ENCODE data around the gene SCRN2.

Gene SCRN2

DNA sequence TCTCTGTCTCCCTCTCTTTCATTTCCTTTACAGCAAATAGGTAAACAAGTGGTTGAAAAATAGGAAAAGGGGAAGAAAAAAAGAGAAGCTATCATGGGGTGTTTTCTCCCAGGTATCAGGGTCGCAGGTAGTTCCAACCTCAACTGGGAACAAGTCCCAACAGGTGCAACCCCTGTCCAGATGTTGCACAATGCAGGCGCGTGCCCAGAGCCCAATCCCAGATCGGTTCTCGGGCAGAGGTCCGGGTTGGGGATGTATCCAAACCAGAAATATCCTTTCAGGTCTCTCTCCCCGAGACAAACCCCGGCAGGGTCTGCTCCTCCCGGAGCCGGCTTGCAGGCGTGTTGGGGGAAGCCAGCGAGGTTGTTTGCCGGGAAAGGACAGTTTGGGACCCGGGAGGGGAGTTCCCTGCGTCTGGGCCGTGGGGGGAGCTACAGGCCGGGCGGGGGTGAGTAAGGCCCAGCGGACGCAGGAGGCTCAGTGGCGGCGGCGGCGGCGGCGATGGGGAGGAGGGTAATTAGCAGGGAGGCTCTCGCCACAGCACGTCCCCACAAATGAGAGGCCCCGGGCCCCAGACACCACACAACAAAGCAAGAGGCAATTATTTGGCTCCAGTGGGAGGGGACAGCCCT lies 31.1 kb upstream of the SCRN2 start:
- DNase-seq (ENCODE audit: low spot score): peak; percentile 77

DNA sequence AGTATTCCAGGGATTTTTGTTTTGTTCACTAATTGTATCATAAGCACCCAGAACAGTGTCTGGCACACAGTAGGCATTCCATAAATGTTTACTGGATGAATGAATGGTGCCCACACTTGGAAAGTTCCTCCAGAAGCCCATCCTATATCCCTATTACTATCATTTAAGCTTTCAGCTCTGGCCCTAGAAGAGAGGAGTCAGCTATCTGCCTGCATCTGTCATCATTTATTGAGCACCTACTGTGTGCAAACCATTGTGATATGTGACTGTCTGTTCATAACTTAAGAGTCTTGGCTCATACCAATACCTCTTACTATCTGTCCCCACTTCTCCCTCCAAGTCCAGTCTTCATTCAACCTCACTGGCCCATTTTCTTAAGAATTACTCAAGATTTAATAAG lies 30.0 kb upstream of the SCRN2 start:
- no peak for DNase-seq (ENCODE audit: low spot score)

DNA sequence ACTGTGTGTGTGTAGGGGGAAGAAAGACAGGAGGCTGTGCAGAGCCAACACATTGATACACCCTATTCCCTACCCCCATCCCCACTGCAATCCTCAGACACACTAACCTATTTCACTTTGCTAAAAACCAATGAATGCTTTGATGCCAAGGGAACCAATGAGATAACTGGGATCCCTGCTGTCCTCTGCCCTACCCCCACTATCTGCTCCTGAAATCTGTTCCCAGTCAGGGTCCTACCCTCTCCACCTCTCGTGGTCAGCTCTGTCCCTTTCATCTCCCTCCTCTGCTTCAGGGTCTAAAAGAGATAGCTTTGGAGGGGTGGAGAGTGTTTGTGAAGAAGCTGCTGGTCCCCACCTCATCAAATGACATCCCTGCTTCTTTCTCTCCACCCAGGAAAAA lies 29.0 kb upstream of the SCRN2 start:
- DNase-seq (ENCODE audit: low spot score): no peak

DNA sequence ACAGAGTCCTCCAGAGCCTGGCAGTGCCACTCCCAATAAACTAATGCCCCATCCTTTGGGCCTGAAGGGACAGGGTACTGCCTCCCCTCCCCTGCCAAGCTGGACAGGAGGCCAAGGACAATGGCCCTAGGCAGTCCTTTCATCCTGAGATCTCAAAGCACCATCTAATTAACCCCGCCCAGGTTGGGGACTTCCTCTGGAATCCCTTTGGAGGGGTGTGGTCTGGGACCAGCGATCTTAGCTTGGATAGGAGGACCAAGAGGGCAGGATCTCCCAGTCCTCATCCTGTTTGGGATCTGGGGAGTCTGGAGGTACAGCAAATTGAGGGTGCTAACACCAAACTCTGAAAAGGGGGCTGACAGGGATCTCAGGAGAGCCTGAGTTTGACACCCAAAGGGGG lies 28.0 kb upstream of the SCRN2 start:
- no peak for DNase-seq (ENCODE audit: low spot score)

DNA sequence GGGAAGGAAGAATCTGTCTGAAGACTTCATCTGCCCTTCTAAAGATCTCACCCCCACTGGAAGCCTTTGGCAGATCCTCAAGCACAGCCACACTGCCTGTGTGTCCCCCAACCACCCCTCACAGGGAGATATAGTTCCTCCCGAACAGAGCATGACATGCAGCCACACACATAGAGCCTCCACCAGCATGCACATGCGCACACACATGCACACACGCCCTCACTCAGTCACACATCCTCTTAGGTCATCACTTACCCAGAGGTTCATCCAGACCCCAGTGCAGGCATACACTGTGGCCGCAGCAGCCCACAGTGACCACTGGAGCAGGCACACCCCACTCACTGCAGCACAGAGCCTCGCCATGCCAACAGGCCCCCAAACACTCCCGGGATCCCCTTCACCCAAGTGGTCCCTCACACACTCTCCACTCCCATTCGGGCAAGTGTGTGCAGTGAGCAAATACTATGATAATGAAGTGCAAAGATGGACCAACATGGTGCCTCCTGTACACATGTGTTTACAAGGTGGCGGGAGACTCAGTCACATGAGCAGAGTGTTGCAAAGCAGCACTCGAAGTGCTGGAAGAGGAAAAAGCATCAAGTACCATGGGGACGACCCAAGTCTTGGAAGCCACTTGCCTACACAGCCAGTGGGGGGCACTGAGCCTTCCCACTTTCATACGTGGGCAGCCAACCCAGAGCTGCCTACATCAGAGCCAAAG lies 26.9 kb upstream of the SCRN2 start:
- DNase-seq (ENCODE audit: low spot score): no peak

DNA sequence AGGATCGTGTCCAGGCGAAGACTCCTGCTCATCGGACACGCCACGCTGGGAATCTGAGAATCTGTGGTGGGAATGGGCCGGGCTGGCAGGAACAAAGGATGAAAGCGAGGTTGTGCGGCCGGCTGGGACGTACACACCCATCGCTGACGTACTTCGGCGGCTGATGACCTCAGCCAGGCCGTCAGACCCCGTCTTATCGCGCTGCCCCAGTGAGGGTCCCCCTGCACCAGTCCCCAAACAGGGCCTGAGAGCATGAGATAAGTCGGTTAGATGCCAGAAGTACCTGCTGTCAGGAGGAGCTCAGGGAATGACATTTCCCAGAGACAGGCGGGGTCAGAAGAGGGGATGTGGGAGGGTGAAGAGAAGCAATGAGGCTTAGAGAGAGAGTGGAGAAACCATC lies 25.9 kb upstream of the SCRN2 start:
- DNase-seq (ENCODE audit: low spot score): no peak

DNA sequence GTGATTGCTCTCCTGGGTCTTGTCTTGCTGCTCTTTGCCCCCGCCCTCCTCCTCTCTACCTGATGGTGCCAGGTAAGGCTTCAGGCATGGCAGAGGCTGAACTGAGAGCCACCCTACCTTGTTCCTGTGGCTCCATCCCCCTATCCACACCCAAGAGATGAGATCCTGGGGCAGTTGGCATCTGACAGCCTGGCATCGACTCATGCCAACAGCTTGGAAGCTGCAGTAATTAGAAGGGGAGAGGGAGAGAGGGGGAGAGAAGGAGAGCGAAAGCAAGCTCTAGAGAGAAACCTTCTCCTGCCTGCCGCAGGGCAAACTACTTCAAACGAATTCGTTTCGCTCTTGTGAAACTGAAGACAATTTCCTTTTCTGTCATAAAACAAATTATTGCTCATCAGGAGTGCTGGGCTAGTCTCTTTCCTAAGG lies 23.7 kb upstream of the SCRN2 start:
- DNase-seq (ENCODE audit: low spot score): no peak

DNA sequence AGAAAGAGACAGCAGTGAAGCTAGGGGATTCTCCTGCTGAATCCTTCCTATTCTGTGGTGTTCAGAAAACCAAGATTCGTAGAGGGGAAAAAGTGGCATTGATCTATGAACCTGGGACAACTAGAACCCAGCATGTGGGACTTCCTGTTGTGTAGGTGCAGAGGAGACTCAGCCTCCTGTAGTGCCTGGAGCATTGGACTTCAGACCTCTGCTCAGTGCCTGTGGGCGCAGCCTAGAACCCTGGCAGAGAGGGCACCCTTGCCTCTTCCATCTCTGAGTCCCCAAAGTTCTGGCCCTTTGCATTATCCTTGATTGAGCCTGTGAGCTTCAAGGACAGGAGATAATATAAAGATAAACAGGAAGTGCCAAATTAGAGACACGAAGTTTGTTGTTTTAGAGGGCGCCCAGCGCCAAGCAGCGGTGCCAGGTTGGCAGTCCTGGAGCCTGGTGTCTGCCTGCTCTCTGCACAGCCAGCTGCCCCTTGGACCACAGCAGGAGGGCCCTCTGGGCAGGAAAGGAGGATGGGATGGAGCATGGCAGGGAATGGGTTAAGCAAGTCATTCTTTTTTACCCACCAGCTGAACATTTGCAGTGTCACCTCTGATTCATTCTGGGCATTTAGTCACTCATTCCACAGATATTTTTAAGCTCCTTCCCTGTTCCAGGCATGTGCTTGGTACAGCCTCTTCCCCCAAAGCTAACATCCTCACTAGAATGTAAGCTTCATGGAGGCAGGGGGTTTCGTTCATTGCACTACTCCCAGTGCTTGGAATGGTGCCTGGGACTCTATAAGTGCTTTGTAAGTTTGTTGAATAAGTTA lies 21.8 kb upstream of the SCRN2 start:
- DNase-seq (ENCODE audit: low spot score): no peak

DNA sequence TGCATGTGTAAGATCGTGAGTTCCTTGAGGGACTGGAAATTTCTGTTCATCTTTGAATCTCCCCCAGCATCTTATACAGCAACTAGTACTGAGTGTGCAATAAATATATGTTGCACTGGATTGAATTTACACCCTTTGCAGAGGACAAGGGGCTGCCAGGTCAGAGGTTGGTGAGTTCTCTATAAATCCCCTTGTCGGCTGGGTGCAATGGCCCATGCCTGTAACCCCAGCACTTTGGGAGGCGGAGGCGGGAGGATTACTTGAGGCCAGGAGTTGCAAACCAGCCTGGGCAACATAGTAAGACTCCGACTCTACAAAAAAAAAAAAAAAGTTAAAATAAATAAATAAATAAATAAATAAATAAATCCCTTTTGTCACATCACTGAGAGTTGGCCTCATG lies 19.3 kb upstream of the SCRN2 start:
- DNase-seq (ENCODE audit: low spot score): no peak

DNA sequence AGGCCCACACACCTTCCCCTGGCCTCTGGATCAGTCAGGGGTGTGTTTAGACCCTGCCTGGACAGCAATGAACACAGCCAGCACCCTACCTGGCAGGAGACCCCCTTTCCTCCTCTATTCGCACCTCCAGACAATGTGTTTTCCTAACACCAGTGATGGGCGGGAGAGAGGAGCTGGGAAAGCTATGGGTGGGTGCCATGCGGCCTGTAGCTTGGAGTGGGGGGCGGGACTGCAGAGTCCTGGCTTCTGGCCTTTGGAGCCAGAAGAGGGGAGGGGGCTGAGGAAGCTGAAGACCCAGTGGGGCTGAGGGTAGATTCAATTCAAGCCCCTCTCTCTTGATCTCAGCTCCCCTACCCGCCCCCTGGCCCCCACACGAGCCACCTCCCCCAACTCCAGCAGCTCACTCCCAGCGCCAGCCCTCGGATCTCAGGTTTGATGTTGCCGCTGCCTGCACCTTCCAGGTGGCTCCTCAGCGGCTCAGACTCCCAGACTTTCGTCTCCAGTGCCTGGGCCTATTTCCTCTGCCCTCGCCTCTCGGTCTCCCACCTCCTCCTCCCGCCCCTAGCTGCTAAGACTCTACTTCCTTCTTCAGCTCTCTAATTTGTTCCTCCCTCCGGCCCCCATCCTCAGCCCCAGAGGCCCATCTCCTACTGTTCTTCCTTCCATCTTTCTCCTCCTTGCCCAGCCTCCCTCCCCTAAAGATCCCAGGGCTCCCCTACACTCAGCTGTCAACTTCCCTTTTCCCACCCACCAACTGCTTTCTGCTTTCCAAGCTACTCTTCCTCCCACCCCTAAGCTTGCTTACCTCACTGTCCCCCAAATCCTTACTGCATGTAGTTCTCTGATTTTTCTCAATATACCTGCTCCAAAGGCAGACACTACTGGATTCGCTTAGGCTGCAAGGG lies 16.7 kb upstream of the SCRN2 start:
- DNase-seq (ENCODE audit: low spot score): no peak

DNA sequence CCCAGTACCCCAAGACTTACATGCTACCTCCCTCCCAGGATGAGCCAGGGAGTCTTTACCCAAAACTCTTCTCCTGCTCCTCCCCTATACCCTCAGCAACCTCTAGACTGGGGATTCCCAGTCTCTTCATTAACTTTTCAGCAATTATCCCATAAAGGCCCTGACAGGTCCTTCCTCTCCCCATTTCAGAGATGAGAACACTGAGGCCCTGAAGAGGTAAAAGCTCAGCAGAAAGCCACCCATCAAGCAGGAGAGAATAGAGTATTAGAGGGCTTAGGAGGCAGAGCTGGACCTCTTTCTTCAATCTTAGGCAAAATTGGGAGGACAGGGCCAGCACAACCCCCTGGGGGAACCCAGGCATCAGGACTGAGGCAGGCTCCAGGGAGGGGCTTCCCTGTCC lies 15.8 kb upstream of the SCRN2 start:
- no peak for DNase-seq (ENCODE audit: low spot score)

DNA sequence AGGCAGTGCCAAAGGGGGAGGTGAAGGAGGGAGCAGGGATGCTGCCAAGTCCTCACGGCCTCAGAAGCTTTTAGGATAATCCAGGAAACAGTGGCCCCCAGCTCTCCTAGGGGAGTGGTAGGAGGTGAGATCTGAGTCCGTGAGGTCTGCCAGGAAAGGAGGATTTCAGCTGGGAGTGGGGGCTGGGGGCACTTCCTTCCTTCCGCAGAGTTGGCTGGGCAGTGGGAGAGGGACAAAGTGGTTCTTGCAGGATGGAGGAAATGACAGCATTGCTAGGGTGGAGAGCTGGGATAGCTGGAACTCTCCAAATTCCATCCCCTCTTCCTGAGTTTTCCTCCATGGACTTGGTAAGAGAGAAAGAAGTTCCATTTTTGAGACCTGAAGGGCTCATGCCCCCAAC lies 14.7 kb upstream of the SCRN2 start:
- no peak for DNase-seq (ENCODE audit: low spot score)

DNA sequence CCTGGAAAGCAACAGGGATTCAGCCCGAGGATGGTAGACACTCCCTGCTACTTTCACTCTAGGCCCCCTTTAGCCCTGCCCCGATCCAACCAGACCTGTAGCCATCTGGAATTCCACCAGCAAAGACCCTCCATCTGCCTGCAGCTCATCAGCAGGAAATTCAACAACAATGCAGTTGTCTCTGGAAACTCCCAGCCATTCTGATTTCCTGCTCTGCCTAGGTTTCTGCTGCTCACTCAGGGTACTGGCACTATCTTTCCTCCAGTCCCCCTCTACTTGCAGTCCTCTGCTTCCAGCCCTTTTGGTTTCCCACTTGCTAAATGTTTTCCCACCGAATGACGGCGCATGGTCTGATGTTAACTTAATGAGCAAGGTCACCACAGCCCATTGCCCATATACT lies 12.5 kb upstream of the SCRN2 start:
- DNase-seq (ENCODE audit: low spot score): no peak

DNA sequence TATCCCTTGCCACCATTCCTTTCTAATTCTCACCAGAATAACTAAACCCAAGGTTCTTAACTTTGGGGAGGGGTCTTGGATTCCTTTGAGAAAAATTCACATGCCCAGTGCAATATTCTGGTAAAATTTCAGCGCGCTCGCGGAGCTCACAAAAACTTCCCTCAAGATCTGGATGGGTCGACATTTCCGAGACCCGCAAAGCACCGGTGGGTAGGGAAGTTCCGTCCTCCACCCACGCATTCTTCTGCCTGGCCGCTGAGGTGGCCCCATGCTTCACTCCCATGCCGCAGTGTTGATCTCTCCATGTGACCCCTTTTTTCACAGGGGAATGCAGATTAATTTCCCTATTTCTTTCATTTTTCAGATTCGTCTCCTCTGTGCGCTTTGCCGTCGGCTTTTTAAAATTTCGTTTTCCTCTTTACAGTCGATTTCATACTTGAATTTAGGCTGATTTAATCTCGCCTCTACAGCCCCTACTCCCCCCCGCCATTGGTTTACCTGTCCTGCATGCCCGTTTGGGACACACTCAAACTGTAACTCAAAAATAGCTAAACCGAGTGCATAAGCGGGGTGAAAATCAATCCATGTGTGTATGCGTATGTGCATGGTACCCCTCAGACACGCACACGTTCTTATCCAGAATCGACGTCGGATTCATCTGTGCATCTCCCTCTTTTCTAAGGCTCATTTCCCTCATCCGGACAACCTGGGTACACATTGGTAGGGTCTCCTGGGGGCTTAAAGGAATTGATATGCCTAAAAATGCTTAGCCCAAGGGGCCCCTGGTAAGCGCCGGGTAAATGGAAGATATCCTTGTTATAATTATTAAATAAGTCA lies 11.3 kb upstream of the SCRN2 start:
- no peak for DNase-seq (ENCODE audit: low spot score)

DNA sequence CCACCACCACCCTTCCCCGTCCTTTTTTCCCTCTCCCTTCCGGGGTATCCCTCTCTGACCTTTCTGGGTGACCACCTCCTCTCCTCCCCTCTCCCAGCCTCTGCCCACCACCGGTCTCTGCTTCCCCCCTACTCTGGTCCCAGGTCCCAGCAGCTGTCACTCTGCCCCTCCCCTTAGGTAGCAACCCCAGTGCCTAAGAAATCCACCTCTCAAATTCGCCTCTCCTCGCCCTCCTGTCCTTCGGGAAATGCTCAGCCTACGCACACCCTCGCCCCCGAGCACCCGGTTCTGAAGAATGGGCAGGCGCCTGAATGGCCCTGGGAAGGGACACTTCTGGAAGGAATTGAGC lies 10.7 kb upstream of the SCRN2 start:
- DNase-seq (ENCODE audit: low spot score): peak; percentile 66

DNA sequence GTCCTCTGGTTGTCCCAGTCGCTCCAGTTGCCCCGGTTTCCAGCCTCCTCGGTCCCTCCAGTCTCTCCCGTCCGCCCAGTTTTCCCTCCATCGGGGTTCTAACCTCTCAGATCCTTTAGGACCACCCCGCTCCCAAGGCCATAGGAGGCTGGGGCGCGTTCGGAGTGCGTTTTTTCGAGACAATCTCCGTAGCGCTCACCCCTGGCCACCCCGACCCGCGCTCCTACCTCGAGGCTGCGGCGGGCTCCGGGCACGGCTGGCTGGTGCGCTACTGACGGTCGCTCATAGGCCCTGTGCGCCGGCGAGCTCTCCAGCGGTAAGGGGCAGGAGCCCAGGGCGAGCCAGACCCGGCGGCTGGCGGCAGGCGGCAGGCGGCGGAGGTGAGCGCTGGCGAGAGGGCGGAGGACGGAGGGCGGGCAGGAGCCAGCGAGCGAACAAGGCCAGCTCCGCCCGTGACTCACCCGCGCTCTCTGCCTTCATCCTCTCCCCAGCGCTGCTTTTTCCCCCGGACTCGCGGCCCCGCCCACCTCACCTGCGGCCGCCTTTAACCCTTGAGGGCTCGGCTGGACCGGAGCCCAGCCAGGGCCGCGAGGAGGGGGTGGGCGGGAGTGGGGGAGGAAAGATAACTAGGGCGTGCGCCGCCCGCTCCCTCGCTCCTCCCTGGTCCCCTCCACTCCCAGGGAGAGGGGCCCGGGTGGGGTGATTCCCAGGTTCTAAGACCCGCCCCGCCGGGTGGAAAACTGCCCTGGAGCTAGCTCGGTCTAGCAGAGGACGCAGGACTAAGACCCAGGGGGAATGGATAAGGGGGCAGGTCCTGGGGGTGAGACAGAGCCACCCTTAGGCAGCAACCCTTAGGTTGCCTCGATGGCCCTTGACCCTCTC lies 9.9 kb upstream of the SCRN2 start, which contains the start of gene SP6:
SP6 (minus strand) TSS at position 472 of the 882 bp plus-strand sequence. CDS start 2,734 bp downstream, outside the sequence.
- DNase-seq (ENCODE audit: low spot score): peak; percentile 89

DNA sequence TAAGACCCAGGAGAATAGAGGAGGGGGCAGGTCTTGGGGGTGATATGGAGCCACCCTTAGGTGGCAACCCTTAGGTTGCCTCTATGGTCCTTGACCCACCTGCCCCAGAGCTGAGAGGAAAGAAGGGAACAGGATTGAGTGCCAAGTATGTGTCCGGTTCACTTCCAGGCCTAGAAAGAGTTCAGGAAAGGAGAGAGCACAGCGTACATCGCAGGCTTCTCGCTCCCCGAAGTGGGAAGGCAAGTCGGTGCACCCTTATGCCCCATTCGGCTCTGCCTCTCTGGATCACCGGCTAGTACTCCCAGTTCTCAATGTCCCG lies 9.3 kb upstream of the SCRN2 start:
- DNase-seq (ENCODE audit: low spot score): no peak

DNA sequence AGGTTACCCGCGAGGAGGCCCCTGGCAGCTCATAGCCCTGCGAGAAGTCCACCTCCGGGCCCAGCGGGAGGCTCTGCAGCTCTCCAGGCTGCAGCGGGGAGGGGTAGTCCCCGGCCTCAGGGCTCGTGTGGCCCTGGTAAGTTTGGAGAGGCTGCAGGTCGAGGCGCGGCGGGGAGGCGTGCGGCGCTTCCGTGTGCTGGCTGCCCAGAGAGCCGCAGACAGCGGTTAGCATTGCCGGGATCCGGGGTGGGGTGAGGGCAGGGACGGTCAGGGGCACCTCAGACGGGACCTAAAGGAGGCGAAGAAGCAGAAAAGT lies 7.1 kb upstream of the SCRN2 start:
- DNase-seq (ENCODE audit: low spot score): no peak

DNA sequence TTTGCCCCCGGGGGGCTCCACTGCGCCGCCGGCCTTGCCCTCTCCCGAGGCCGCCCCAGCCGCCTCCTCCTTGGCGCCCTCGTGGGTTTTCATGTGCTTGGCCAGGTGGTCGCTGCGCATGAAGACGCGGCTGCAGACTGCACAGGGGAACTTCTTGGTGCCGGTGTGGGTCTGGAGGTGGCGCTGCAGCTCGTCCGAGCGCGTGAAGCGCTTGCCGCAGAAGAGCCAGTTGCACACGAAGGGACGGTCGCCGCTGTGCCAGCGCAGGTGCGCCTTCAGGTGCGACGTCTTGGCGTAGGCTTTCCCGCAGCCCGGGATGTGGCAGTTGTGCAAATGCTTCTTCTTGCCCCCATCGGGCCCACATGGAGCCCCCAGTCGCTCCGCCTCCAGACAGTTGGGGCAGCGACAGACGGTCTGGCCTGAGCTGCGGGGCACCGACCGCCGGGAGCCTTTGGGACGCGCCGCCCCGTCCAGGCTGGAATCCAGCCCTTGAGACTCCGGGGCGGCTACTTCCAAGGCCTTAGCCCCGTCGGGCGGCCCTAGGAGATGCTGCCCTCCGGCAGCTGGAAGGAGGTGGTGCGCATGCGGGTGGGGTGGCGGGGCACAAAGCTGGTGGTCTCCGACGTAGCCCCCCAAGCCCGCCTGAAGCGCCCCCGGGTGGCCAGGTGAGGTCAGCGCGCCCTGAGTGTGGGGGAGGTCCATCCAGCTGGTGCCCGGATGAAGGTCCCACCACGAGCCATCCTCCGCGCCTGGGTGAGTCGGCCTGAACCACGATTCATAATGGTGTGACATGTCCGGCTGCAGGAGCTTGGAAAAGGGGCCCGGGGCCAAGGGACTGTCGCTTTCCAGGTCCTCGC lies 6.5 kb upstream of the SCRN2 start:
- DNase-seq (ENCODE audit: low spot score): peak; percentile 87

All from ecto neural progenitor cell (in vitro differentiated cells).